Left ventricle myocardium inferior (tissue), 1 donor: Measurements from ENCODE around the gene NCKIPSD. TPM values are rescaled to one million over a fixed set of nuclear protein-coding genes. Genes with fewer than 3 reads are reported as not detected.
A peak's percentile ranks its signal among the peaks of the same experiment; 100 is the strongest.

ENCODE experiments used
- DNase-seq: peaks from one replicate; pipeline ENCODE4 v3.0.0-alpha.2; 2020
- H3K27ac ChIP-seq: fragments of 200-600 bp; replicated peaks from 2 replicates; pipeline ENCODE4 v1.8.0; 2021
- H3K27me3 ChIP-seq: fragments of 200-600 bp; 2 replicates; pipeline ENCODE4 v1.8.0; 2021; ENCODE audit warnings: low read depth
- H3K36me3 ChIP-seq: fragments of 200-600 bp; 2 replicates; pipeline ENCODE4 v1.8.0; 2021
- H3K4me1 ChIP-seq: fragments of 200-600 bp; 2 replicates; pipeline ENCODE4 v1.8.0; 2021
- H3K4me3 ChIP-seq: fragments of 200-600 bp; 2 replicates; pipeline ENCODE4 v1.8.0; 2021; ENCODE audit warnings: mild to moderate bottlenecking, moderate library complexity
- H3K9me3 ChIP-seq: fragments of 200-600 bp; replicated peaks from 2 replicates; pipeline ENCODE4 v1.8.0; 2021
- intact Hi-C: fragments of 100-400 bp; cut with micrococcal nuclease; formaldehyde crosslinking; loops from one replicate; pipeline ENCODE4 v1.11.0; 2022
- total RNA-seq: library from RNA; stranded (reverse); fragmentation: NEBNext Ultra II Directional; extraction: Animal tissue kit (Norgen Biotek cat#: 25700); gene quantifications from one replicate; pipeline ENCODE4 v1.2.1, GENCODE V29; 2021
- TF ChIP-seq, protein P1 (sequence below): fragments of 200-600 bp; IDR thresholded peaks from 2 replicates; pipeline ENCODE4 v1.8.0; 2021; ENCODE audit warnings: antibody characterized with exemption, mild to moderate bottlenecking, borderline replicate concordance
- donor health status: DM: no; HTN: yes; CAD: no; lungs with severe emphysema.

The NCKIPSD gene
- total RNA-seq, 1 donor from 2014 or later: 17.0 TPM

DNA sequence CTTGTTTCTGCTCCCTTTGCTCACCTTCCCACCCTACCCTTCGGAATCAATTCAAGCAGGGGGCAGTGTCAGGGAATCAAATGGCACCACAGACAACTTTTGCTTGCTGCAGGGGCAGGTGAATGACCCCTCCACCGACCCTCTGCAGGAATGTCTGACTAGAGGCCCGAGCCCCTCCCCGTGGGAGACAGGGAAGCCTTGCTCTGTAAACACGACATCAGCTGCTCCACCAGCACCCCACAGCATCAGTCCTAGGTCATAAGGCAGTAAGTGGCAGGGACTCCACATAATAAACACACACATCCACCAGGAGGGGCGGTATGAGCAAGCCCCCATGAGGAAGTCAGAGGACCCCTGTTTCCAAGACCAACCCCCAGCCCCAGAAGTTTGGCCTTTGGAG lies 48.4 kb downstream of the NCKIPSD start:
- Histone ChIP-seq H3K4me1 (peaks cover 32% of the 10 kb centered on the region), H3K36me3 (peaks cover 10% of the 10 kb centered on the region), H3K27ac (no peak overlapping the region), H3K9me3 (no peaks in the 10 kb centered on the region), H3K27me3 (no peaks in the 10 kb centered on the region), H3K4me3 (no peak overlapping the region)
- TF ChIP-seq, protein P1, sequence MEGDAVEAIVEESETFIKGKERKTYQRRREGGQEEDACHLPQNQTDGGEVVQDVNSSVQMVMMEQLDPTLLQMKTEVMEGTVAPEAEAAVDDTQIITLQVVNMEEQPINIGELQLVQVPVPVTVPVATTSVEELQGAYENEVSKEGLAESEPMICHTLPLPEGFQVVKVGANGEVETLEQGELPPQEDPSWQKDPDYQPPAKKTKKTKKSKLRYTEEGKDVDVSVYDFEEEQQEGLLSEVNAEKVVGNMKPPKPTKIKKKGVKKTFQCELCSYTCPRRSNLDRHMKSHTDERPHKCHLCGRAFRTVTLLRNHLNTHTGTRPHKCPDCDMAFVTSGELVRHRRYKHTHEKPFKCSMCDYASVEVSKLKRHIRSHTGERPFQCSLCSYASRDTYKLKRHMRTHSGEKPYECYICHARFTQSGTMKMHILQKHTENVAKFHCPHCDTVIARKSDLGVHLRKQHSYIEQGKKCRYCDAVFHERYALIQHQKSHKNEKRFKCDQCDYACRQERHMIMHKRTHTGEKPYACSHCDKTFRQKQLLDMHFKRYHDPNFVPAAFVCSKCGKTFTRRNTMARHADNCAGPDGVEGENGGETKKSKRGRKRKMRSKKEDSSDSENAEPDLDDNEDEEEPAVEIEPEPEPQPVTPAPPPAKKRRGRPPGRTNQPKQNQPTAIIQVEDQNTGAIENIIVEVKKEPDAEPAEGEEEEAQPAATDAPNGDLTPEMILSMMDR: no peak
- intact Hi-C loops: no loop called here
- no peak for DNase-seq

DNA sequence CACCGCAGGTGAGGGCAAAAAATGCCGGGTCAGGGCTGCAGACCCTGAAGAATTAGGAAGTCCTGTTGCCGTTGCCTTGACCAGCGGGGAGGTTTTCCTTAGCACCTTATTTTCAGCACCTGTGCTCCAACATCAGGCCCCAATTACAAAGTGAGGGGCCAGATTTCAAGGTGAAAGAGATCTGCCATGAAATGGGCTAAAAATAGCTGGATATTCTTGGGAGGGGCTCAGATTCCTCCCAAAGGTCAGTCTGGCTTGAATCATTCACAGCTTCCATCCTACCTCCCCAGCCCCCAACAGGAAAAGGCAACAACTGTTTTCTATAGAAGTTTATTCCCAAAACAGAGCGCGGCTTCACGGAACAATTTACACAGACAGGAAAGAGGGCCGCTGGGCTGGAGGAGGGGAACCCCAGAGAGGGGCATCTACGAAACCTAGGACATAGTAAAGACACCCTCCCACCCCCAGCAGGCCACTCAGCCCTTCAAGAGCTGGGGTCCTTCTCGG lies 49.5 kb downstream of the NCKIPSD start:
- peaks cover 32% of the 10 kb centered on the region for H3K4me1 ChIP-seq
- no peaks in the 10 kb centered on the region for H3K9me3 ChIP-seq
- intact Hi-C loops: no loop called here
- peak overlapping the region; percentile 98 for H3K4me3 ChIP-seq
- TF ChIP-seq, protein P1: no peak
- DNase-seq: no peak
- peaks cover 20% of the 10 kb centered on the region for H3K36me3 ChIP-seq
- no peaks in the 10 kb centered on the region for H3K27me3 ChIP-seq
- H3K27ac ChIP-seq: peak overlapping the region; percentile 94

DNA sequence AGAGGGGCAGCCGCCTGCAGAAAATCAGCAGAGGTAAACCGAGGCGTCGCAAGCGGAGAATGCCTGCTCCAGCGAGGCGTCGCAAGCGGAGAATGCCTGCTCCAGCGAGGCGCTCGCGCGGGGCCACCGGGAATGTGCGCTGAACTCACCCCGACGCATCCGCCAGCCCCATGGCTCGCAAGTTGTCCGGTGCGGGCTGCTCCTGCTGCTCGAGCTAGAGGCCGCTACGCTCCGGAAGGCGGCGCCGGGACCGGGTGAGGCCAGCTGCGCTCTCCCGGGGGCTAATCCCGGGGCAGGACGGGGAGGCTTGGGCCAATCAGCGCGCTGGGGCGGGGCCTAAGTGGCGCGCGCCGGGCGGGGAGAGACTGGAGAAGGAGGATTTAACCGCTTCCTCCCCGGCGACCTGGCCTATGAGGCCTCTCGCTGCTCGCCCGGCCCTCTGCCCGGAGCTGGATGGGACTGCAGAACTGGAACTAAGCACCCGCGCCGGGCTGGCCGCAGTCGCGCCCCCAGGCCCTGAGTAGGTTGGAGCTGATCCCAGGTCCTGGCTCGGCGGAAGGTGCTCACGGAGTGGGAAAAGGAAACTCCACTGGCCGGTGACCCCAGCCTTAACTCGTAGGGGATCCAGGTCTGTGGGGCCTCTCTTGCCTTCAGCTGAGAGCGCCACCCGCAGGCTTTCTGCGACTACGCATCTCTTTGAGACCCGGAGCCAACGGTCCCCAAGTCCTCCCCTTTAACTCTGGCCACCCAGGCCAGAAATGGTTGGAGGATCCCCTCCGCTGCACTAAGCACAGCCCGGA lies 50.3 kb downstream of the NCKIPSD start, which contains the start of gene SLC26A6:
Gene SLC26A6 (minus strand): TSS at position 240 of the 800 bp plus-strand sequence. CDS start 68 bp downstream, at position 172.
- no peaks in the 10 kb centered on the region for H3K27me3 ChIP-seq
- H3K27ac ChIP-seq: peak within 1 kb of the TSS; percentile 94
- H3K4me1 ChIP-seq: peaks cover 32% of the 10 kb centered on the region
- no peaks in the 10 kb centered on the region for H3K9me3 ChIP-seq
- peaks cover 27% of the 10 kb centered on the region for H3K36me3 ChIP-seq
- peak; percentile 98 for DNase-seq
- TF ChIP-seq, protein P1: peak; percentile 55
- intact Hi-C loops: no loop called here
- peak within 1 kb of the TSS; percentile 98 for H3K4me3 ChIP-seq

DNA sequence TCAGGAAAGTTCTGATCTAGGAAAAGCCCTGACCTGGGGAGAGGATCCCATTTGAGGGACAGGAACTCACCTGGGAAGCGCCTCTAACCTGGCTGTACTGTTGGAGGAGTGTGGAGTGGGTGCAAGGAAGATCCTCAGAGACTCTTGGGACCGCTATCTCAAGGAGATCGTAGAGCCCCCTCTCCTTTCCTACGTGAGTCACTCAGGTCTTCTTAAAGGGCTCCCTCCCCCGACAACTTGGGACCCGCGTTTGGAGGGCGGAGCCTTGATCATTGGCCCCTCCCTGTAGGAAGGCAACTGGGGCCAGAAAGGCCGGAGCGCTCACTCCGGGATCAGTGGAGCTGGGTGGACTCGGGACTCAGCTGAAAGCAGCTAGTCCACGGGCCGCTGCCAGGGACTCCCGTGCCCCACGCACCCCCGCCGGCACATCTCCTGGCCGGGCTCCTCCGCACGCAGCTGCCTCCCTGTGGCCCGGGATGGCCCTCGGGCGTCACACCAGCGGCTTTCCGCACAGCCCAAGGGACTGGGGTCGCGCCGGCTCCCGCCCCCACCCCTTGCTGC lies 51.0 kb downstream of the NCKIPSD start:
- intact Hi-C loops: no loop called here
- no peaks in the 10 kb centered on the region for H3K9me3 ChIP-seq
- peak; percentile 55 for DNase-seq

DNA sequence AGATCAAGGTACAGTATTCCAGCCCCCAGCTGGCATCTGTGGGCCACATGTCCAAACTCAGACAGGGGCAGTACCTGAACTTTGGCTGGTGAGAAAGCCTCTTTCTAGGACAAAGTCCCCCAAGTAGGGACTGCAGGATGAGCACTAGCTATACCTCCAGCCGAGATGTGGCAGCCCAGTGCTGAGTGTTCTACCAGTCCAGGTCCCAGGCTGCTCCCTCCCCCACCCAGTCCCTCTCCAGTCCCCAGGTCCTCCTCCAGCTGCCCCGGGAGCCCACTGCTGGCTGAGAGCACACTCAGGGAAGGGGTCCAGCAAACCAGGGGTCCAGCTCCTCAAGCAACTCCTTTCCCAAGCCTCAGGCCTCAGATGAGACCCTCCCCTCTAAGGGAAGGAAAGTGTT lies 52.0 kb downstream of the NCKIPSD start:
- Histone ChIP-seq H3K9me3 (no peaks in the 10 kb centered on the region), H3K27ac (no peak overlapping the region), H3K27me3 (no peaks in the 10 kb centered on the region), H3K4me1 (peaks cover 32% of the 10 kb centered on the region), H3K4me3 (no peak overlapping the region), H3K36me3 (peaks cover 42% of the 10 kb centered on the region)
- intact Hi-C loops: no loop called here
- DNase-seq: no peak
- TF ChIP-seq, protein P1: no peak

More for the DNA sequence above, 51.0 kb downstream of the NCKIPSD start:
- H3K27ac ChIP-seq: peak overlapping the region; percentile 94
- H3K4me1 ChIP-seq: peaks cover 32% of the 10 kb centered on the region
- no peaks in the 10 kb centered on the region for H3K27me3 ChIP-seq
- TF ChIP-seq, protein P1: no peak
- peaks cover 34% of the 10 kb centered on the region for H3K36me3 ChIP-seq
- peak overlapping the region; percentile 98 for H3K4me3 ChIP-seq
